Right lobe of liver (tissue), 6 donors: ENCODE measurements around the gene CCNK. TPM values are rescaled to one million over a fixed set of nuclear protein-coding genes. Genes with fewer than 3 reads are reported as not detected.
A peak's percentile ranks its signal among the peaks of the same experiment; 100 is the strongest.

ENCODE experiments used
- ATAC-seq, 4 donors: fragments of 200-7000 bp; cut with Tn5 transposase; one replicate each; pipeline ENCODE4 v1.9.1; 2020; ENCODE audit warnings: mild to moderate bottlenecking in 4 of 4, moderate library complexity in 4 of 4
- DNase-seq, 3 donors: peaks; one replicate each; pipeline ENCODE4 v3.0.0-alpha.2; 2020
- H3K27ac ChIP-seq, 3 donors: fragments of 200-600 bp; one replicate each; pipeline ENCODE4 v1.8.0; 2022
- H3K27me3 ChIP-seq, 2 donors: fragments of 200-600 bp; one replicate each; pipeline ENCODE4 v1.8.0; 2022
- H3K36me3 ChIP-seq, 4 donors: fragments of 200-600 bp; sonication (generic) in 1 of 4; one replicate each; pipeline versions ENCODE4 v1.5.1 to v1.8.0; 2017 to 2022; ENCODE audit warnings: control low read depth in 1 of 4
- H3K4me1 ChIP-seq, 4 donors: fragments of 200-600 bp; sonication (generic) in 1 of 4; one replicate each; pipeline versions ENCODE4 v1.5.1 to v1.8.0; 2017 to 2022; ENCODE audit warnings: control low read depth in 1 of 4
- H3K4me3 ChIP-seq, 3 donors: fragments of 200-600 bp; one replicate each; pipeline ENCODE4 v1.8.0; 2022
- H3K9me3 ChIP-seq, 4 donors: fragments of 200-600 bp; sonication (generic) in 1 of 4; one replicate each; pipeline versions ENCODE4 v1.5.1 to v1.8.0; 2017 to 2022; ENCODE audit warnings: control low read depth in 1 of 4
- CTCF ChIP-seq, 4 donors: fragments of 200-600 bp in 3 of 4; fragments of 450-650 bp in 1 of 4; IDR thresholded peaks; one replicate each; pipeline versions ENCODE4 v1.5.1 to v1.8.0; 2016 to 2022; ENCODE audit warnings: antibody characterized with exemption in 4 of 4, mild to moderate bottlenecking in 2 of 4
- POLR2A ChIP-seq: fragments of 450-650 bp; IDR thresholded peaks from one replicate; pipeline ENCODE4 v1.6.1; 2017; ENCODE audit warnings: antibody characterized with exemption, mild to moderate bottlenecking
- WGBS: methylation state at CpG from one replicate; pipeline ENCODE4 v1.1.6; 2018; ENCODE audit warnings: low coverage, low lambda C conversion rate; ENCODE audit not compliant: insufficient coverage; ENCODE audit errors: missing lambda C conversion rate; 5-methylcytosine and 5-hydroxymethylcytosine counted together
- intact Hi-C, 2 donors: fragments of 100-400 bp; cut with DNase I; formaldehyde crosslinking; loops; one replicate each; pipeline versions ENCODE4 v1.11.2 to v1.14.1; 2022
- total RNA-seq, 6 experiments: library from RNA; depleted of rRNA in 2 of 6; stranded (reverse); fragments of >200 nt in 2 of 6; fragmentation: NEBNext Ultra II Directional in 3 of 6; extraction: Animal tissue kit (Norgen Biotek cat#: 25700) in 3 of 6; gene quantifications; one replicate each; pipeline versions ENCODE4 v1.1.0 to v1.2.4, GENCODE V29; 2016 to 2023
- donor health status: DM: no; HTN: yes; CAD: no.
- donor health status: DM: no; HTN: no; CAD: no.
- donor health status: DM: no; HTN: no; CAD: no.
- donor health status: DM: no; HTN: yes; CAD: no.
- donor health status: DM: no; HTN: yes; CAD: no.

Gene CCNK
- total RNA-seq, 6 experiments from 2014 or later: 11.8 to 23.4 (median 15.4) TPM

GRCh38 chr14:99479160-99479905, 1.9 kb upstream of the CCNK start:
- Histone ChIP-seq H3K4me3 (peak overlapping the region; percentile 57 to 84 (median 61)), H3K9me3 (no peaks in the 10 kb centered on the region), H3K27ac (peak overlapping the region; percentile 19 to 81 (median 73)), H3K27me3 (no peaks in the 10 kb centered on the region), H3K4me1 (peaks cover 0 to 43% (median 12%) of the 10 kb centered on the region in 4 donors), H3K36me3 (no peaks in the 10 kb centered on the region)
- DNase-seq: no peak
- 2% methylated on average over 18 of the region's 18 CpGs for WGBS
- ATAC-seq: no peak
- no peak for TF ChIP-seq CTCF (IDR thresholded peaks at IDR 0.05)
- intact Hi-C loops: no loop called here

- TF ChIP-seq POLR2A: peak; percentile 75
- peak in 1 of 4 donors; percentile 8 for TF ChIP-seq CTCF (IDR thresholded peaks at IDR 0.05)
- Histone ChIP-seq H3K4me1 (peaks cover 0 to 39% (median 10%) of the 10 kb centered on the region in 4 donors), H3K4me3 (peak within 1 kb of the TSS; percentile 78 to 86 (median 83)), H3K27ac (peak within 1 kb of the TSS; percentile 73 to 82 (median 74)), H3K36me3 (no peaks in the 10 kb centered on the region), H3K9me3 (no peaks in the 10 kb centered on the region), H3K27me3 (no peaks in the 10 kb centered on the region)
- DNase-seq (peak; percentile 69 to 72 (median 71)), ATAC-seq (peak in 1 of 4 donors; percentile 1)
- WGBS: 0% methylated on average over 42 of the region's 122 CpGs
- intact Hi-C loops: no loop called here
Measured at GRCh38 chr14:99479906-99480869, 1.0 kb upstream of the CCNK start, which contains the start of gene SETD3. Gene SETD3, minus strand, starts transcription at chr14:99480859. Its CDS starts 15,054 bp downstream, at chr14:99465805.

- ATAC-seq (peak in 1 of 4 donors; percentile 0), DNase-seq (no peak)
- Histone ChIP-seq H3K9me3 (no peaks in the 10 kb centered on the region), H3K36me3 (no peaks in the 10 kb centered on the region), H3K4me1 (peaks cover 0 to 30% (median 7%) of the 10 kb centered on the region in 4 donors), H3K27ac (peak overlapping the region; percentile 73 to 82 (median 74)), H3K27me3 (no peaks in the 10 kb centered on the region), H3K4me3 (peak overlapping the region; percentile 78 to 86 (median 83))
- TF ChIP-seq POLR2A (no peak), CTCF (IDR thresholded peaks at IDR 0.05) (no peak)
- intact Hi-C loops: no loop called here
- WGBS: 1% methylated on average over 9 of the region's 17 CpGs
Measured at GRCh38 chr14:99481745-99482099, 513 bp downstream of the CCNK start.

GRCh38 chr14:99484106-99484505, 2.9 kb downstream of the CCNK start:
- no peak for ATAC-seq
- TF ChIP-seq POLR2A (no peak), CTCF (IDR thresholded peaks at IDR 0.05) (no peak)
- no peaks in the 10 kb centered on the region for H3K27me3 ChIP-seq
- H3K9me3 ChIP-seq: no peaks in the 10 kb centered on the region
- 55% methylated on average over 2 of the region's 2 CpGs for WGBS
- intact Hi-C loops: no loop called here
- H3K36me3 ChIP-seq: no peaks in the 10 kb centered on the region
- H3K4me1 ChIP-seq: peaks cover 0 to 29% (median under 1%) of the 10 kb centered on the region in 4 donors
- H3K27ac ChIP-seq: no peak overlapping the region
- no peak overlapping the region for H3K4me3 ChIP-seq
- DNase-seq: no peak
